NCI-H146 (cell line): Measurements from ENCODE around the gene TRPM8.
A peak's percentile ranks its signal among the peaks of the same experiment; 100 is the strongest.

Experiments used
- DNase-seq: peaks from one replicate; lab custom pipeline; 2025; lab: John Stamatoyannopoulos, UW

The TRPM8 gene

DNA sequence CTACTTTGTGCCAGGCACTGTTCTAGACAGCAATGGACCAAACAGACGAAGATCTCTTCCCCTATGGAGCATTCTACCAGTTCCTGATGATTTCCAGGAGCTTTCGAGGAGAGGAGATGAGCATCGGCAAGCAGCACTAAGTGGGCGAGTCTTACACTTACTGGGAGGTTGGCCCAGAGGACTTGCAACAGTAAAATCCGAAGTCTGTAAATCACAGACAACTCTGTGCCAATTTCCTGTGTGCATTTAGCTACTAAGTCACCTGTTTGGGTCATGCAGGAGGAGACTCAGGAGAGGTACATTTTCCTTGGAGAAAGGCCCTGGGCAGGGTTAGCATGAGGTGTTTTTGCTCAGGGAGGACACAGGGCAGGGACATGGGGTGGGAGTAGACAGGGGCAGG lies 58.9 kb downstream of the TRPM8 start:
- DNase-seq = no peak

DNA sequence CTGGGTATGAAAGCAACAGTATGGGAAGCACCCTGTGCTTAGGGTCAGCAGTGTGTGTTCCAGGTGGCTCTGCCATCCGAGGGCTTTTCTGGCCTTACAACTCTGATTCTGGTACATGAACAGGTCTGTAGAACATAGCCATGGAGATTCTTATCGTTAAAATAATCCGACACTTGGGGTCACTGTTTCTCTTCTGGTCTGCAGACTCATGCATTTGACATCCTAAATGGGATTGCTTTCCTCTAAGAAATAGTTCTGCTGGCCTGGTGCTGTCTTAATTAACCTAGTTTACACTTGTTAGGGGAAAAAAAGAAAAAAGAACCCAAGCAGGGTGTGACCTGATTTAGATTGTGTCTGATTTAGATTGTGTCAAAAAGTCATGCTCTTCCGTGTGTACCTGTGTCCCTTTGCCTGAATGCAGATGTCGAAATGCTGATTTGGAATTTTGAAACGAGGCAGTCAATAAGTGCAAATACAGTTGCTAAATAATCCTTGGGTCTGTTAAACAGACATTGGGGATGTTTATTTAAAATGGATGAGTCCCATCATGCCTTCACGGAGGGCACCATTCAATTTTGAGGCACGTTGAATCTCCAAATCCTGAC lies 59.6 kb downstream of the TRPM8 start:
- peak; percentile 6 for DNase-seq

DNA sequence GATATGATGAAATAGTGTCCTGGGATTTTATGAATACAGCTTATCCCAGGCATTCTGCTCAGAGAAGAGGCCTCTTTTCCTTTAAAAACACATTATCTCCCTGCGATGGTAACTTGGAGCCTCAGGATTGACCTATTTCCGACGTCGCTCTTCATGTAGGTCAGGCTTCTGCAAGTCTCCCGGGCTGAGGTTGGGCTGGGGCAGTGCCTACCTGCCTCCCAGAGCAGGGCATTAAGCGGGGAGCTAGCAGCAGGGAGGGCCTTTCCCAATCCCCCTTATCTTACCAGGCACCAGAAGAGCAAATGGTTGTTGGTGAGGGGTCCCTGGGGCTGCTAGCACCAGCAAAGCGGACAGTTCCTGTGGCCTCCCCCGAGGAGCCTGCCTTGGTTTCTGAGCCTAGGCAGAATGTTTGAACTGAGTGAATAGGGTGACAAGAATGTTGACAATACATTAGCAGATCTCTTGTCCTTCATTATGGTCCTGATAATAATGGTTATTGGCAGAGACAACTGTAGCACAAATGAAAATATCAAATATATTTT lies 60.2 kb downstream of the TRPM8 start:
- no peak for DNase-seq

DNA sequence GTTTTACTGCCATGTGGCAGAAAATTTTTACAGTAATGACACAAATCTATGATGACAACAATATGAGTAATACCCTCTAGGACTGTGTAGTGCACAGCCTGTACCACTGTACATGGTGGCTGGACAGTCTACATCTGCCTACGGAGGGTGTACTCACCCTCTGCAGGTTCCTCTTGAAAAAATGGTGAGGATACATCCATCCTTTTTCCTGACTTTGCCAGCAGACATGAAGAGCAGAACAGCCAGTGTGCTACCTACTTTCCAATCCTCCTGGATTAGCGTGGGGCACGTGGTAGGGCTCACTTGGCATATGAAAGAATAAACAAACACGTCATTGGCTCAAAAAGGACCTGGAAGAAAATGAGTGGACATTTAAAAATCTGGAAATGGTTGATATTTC lies 62.6 kb downstream of the TRPM8 start:
- no peak for DNase-seq

DNA sequence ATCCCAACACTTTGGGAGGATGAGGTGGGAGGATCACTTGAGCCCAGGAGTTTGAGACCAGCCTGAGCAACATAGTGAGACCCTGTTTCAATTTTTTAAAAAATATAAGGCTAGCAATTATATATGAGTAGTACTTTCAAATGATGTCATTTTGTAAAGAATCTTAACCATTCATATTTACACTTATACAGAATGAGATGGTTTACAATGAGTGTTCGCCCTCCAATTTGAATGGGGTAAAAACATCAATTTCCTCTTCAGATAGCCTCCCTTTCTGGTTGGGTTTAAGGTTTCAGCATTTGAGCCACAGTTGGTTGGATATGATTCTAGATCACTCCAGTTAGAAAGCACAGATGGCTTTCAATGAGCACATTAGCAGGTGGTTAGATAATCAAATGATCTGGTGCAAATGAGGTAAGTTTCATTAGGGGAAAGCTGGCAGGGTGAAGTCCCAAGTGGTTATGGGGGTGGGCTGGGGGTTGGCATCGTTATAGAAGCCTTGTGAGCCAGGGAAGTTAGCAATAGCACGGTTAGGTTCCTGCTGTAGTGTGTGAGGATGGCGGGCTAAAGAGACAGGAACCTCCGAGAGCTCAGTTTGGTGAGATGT lies 63.9 kb downstream of the TRPM8 start:
- no peak for DNase-seq

DNA sequence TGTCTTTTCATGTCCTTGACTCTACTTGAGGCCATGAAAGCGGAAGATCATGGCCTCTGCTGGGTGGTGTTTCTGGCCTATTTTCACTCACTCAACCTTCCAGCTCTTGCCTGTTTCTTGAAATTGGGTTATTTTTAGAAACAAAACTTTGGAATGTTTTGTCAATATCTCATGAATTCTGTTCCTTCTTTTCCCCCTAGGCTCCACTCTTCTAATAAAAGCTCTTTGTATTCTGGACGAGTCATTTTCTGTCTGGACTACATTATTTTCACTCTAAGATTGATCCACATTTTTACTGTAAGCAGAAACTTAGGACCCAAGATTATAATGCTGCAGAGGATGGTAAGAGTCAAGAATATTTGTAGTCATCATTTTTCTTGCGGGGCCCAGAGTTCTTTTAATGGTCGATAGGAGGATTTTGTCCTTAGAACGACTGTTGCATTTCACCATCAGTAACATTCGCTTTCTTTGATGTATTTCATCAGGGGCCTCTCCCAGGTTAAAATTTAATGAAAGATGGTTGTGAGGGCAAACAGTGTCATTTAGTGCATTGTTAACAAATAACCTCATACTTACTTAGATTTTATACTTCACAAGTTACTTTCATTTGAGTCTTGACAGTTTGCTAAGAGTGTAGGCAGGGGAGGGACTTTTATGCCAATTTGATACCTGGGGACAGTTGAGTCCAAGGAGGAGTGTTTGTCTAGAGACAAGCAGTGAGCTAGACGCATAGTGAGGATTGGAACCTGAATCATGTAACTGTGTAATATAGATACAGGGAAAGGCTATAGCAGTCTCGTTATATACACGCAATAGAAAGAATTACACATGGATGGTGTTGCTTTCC lies 64.6 kb downstream of the TRPM8 start:
- DNase-seq = no peak

DNA sequence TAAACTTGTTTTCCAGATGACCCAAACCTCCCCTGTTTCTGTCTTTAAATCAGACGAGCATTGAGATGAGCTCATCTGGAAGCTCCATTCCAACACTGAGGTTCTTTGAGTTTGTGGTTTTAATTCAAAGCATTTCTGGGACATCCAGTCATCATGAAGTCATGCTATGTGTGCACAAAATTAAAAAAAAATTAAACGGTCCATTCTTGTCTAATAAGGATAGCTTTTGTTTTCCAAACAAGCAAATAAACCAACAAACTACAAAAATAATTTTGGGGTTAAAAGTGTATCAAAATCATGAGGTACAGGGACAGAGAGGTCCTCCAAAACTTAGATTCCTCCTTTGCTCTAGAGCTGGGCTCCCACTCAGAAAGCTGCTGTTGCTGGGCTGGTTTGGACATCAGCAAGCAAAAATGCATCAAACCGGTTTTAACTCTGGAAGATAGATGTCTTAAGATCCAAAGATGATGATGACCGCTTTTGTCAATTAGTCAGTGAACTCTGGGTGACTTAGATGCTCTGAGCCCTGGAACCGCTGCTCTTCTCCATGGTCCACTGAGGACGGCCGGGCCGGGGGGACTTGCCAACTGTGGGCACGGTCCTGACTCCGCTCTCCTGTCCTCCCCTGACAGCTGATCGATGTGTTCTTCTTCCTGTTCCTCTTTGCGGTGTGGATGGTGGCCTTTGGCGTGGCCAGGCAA lies 65.4 kb downstream of the TRPM8 start:
- no peak for DNase-seq

DNA sequence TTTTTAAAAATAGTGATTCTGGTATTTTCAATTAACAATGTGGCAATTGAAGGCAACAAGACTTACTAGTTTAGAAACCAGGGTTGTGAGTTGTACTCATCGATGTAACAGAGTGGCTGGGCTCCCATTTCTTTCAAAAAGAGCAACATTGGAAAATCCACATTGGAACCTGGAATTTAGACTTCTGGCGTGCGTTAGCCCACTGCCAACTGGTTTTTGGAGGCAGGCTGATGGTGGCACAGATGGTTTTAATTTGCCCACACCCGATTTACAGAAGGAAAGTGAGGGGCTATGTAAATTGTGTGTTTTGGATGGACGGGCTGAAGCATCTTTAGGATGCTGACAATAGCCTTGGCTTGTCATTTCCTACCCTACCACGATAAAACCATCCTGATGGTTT lies 66.3 kb downstream of the TRPM8 start:
- DNase-seq = no peak

DNA sequence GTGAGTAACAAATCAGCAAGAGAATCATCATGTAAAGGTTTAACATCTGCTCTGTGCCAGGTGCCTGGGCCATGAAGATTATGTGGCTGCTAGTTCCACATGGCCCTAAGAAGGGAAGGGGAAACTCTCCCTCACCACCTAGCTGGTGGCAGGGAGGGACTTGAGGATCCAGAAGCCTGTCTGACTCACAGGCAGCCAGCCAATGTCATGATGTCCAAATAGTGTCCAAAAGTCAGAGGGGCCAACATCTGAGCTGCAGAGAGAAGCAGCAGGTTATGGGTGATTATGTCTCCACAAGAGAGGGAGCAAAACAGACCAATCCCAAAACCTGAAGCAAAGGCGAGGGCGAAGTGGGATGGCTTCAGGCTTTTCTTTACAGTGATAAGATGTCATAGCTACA lies 71.4 kb downstream of the TRPM8 start:
- DNase-seq = no peak

DNA sequence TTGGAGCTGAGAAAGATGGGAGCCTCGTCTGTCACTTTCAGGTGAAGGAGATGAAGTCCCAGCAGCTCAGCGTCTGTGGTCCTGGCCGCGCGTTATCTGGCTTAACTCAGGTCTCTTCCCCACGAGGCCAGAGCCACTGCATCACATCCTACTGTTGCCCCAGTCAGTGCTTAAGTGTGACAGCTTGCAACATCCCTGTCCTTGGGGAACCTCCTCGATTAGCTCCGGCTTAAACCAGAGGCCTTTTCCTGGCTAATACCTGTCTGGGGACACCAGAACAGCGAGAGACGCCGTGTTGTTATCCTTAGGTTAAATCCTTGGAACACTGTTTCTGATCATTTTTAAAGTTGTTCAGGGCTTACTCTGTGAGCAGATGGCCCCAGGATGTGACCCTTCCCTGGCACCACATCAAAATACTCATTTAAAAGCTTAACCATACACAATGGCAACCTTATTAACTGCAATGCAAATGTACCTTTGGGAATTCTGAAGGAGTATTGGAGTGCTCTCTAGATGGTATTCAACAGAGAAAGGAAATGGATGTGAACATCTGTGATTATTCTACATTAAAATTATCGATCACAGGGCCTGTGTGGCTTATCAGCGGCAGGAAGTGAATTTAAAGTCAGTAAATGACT lies 72.2 kb downstream of the TRPM8 start:
- peak; percentile 72 for DNase-seq

DNA sequence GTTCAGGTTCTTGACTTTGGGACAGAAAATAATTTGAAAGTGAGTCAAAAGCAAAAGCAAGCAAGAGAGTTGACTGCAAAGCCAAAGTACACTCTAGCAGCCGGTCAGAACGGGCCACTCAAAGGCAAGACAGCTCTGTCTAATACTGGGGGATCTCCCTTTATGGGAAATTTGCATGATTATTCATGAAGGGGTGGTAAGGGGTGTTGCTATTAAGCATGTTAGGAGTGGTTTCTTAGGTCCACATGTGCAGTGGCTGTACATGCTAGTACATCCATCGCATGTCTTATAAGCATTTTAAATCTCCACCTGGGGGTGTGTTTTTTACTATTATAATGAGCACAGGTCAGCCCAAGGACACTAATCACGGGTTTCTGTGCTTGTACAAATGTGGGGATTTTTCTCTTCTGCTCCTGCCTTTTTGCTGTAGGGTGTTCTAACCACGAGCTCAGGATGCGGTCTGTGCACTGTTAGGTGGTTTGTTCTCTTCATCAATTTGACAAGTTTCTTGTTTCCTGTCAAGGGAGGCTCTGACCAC lies 73.2 kb downstream of the TRPM8 start:
- no peak for DNase-seq

DNA sequence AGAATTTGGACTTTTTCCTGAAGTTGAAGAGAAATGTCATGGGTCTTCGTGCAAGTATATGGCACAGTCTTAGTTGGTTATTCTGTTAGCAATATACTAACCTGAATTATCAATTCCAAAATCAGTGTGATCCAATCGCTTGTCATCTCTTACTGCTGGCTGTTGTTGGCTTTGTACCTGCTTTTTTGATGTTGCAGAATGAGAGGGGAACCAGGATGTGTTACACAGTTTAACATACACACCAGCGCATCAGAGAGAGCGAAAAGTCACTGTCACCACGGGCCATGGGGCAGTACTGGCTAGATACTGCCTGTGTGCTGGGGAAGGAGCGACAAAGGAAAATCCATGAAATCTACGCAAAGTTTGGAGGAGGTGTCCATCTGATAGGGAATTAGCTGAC lies 74.0 kb downstream of the TRPM8 start:
- DNase-seq = no peak

DNA sequence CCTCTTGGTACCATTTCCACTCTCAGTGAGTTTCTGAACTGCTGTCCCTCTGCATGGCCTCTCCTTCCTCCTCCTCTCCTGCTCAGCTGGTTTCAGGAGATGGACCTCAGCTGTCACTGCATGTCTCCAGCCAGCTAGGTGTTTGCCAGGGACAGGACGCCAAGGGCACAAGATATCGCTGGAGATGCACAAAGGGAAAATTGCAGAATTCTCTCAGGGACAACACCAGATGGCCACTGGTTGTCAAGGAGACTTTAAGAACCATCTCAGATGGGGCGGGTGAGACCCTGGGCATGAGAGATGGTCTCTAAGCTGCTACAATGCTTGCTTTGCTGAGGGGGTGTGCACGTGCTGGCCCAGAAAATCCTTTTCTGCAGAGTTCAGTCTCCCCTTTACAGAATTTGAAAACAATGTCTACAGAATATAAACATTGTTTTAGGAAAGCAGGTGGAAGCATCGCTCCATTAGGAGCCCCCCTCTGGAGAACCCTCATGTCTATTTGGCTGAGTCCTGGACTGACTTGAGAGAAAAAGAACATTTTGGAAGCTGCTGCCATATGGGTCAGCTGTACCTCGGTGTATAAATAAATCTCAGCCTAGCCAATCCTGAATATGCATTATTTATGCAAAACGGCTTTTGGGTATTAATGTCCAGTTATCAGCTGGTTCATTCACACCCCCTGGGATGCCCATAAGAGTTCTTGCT lies 75.5 kb downstream of the TRPM8 start:
- DNase-seq = no peak

DNA sequence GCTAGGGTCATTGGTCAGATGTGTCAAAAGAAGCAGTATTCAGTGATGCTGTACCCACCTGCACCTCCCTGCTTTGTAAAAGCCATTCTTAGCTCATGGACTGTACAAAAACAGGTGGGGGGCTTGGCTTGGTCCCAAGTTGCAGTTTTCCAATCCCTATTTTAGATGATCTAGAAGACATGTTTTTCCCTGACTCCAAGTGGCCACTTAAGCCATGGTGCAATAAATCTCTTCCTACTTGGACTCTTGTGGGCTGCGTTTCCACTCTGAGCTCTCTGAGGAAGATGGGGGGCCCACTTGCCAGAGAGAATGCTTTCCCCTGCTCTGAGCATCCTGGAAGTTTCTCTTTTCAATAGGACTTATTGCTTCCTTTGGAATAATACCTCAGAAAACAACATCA lies 76.3 kb downstream of the TRPM8 start:
- DNase-seq = no peak

DNA sequence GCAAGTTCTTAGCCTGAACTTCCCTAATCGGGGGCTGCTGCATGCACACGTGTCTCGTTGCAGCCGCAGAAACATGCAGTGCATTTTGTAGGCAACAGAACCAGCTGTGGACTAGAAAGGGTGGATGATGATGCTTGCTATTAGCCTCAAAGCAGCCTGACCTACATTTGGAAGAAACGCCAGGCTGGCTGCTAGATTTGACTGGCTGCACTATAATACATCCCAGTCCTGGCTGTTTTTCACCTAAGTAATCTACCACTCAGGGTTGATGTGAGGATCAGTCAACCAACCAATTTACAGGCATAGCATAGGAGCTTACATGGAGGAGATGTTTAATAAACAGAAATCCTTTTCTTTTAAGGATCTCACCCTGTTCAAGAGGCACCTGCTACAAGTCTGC lies 77.0 kb downstream of the TRPM8 start:
- DNase-seq = no peak

DNA sequence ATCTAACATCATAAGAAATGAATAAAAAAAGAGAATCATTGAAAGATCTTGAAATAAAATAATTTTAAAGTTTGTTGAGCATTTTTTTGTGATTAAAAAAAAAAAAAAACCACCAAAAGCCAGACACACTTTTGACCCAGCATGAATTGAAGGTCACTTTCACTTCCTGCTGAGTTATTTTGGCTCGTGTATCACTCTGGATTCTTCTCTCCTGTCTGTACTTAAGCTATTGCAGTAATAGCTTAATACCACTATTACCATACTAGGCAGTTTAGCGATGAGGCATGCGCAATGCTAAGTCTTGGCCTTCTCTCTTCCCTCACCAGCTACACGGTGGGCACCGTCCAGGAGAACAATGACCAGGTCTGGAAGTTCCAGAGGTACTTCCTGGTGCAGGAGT lies 78.8 kb downstream of the TRPM8 start:
- DNase-seq = no peak

DNA sequence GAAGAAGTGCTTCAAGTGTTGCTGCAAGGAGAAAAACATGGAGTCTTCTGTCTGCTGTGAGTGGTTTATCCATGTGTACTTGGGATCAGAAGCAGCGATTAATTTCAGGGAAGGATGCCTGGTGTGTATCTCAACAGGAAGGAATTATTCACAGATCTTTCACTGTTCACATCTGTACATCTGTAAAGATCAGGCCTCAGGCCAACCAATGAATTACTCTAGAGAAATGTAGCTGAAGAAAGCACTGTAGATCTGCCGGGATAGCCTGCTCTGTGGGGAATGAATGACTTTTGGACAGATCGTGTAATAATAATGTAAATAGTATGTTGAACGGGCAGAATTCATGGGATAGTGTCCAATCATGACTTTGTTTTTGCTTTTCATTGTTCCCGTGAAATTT lies 79.3 kb downstream of the TRPM8 start:
- no peak for DNase-seq

DNA sequence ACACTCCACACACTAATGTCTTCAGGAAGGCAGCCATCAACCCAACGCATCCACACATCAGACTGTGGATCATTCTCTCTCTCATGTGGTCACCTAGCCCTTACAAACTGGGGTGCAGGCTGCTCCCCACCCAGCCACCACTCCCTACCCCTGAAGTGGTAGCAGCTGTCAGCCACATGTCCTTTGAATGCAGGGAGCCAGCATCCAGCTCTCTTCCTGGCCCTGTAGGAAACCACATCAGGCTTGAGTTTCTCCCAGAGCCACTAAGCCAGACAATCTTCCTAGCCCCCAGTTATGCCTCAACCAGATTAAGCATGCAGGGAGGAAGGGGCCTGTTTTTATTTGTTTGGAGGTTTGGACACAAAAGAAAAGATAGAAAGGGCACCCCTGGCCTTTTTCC lies 80.5 kb downstream of the TRPM8 start:
- DNase-seq = no peak

DNA sequence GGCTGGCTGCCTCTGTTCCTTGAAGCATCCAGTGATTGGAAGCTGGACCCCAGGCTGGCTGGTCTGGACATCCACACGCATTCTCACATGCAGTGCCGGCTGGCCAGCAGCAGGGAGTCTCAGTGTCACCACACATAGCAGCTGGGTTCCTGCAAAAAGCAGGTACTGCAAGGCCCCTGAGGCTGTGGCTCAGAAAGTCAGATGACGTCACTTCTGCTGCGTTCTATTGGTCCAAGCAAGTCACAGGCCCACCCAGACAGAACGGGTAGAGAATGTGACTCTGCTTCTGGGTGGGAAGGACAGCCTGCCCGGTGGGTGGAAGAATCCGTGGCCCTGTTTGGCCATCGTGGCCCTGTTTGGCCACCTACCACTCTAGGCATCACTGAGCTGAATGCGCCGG lies 82.0 kb downstream of the TRPM8 start:
- no peak for DNase-seq

DNA sequence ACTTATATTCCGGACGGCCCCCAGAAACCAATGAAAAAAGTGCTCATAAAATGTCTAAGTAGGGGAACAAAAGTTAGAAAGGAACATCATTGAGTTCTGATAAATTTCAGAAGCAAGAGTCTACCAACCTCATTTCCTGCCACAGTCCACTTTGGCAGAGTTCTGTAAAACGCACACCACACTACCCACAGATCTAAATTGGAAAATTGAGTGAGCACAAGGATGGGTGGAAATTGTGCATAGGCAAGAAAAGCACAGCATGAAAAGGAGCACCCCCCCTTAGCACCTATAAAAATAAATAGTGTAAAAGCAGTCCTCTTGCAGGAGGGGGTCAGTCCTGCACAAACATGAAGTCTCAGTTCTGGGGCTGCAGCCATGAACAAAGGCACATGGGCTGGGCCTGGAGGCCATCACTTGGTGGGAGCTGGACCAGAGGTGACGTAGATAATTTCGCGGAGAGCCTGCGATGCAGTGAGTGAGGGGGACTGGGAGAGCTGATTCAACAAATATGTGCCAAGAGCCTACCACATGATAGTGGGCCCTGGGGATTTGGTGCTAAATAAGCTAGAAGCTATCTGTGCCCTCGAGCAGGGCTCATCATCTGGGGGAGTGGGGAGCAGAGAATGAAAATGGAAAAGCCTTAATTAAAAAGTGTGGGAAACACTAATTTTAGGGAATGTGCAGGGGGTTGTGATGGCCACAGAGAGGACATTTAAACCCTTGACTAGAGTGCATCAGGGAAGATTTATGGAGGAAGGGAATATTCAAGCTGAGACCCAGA lies 84.4 kb downstream of the TRPM8 start:
- DNase-seq = no peak
